Muscle of back (tissue), 10 donors: ENCODE measurements around the gene ZNF829. TPM values are rescaled to one million over a fixed set of nuclear protein-coding genes. Genes with fewer than 3 reads are reported as not detected.

Experiments
- polyA plus RNA-seq, 10 donors: library from polyadenylated mRNA; unstranded; fragments of 120-200 nt; gene quantifications; one replicate each; pipeline ENCODE4 v1.2.1, GENCODE V29; 2013; ENCODE audit not compliant: insufficient read length in 10 of 10

Gene ZNF829
- polyA plus RNA-seq, 10 donors = 3.8 to 6.4 (median 4.4) TPM

Other genes starting within 250 kb of the ZNF829 start
- gene ZNF461, start 249.5 kb downstream of the ZNF829 start, polyA plus RNA-seq = 10 to 100 TPM in 3 of 10 donors, 1 to 10 TPM in 7; 5.5 to 11.8 (median 8.4) TPM
- gene ZNF567, start 228.7 kb downstream of the ZNF829 start, polyA plus RNA-seq = 10 to 100 TPM in 1 of 10 donors, 1 to 10 TPM in 9; 6.9 to 10.8 (median 8.5) TPM
- gene ZNF850, start 143.5 kb downstream of the ZNF829 start, polyA plus RNA-seq = 1 to 10 TPM in 9 of 10 donors, under 1 TPM in 1; 0.89 to 2.6 (median 1.6) TPM
- gene ZNF790, start 77.9 kb downstream of the ZNF829 start, polyA plus RNA-seq = 10 to 100 TPM in 1 of 10 donors, 1 to 10 TPM in 9; 6.1 to 10.5 (median 7.8) TPM
- gene ZNF345, start 65.4 kb downstream of the ZNF829 start, polyA plus RNA-seq = 10 to 100 TPM in 1 of 10 donors, 1 to 10 TPM in 9; 4.2 to 10.1 (median 6.3) TPM
- 10 to 100 TPM; 27.0 to 49.4 (median 32.3) TPM for gene ZNF568, start within 50 bp of the ZNF829 start, polyA plus RNA-seq
- gene ZNF420, start 162.1 kb upstream of the ZNF829 start, polyA plus RNA-seq = 10 to 100 TPM; 10.9 to 15.2 (median 12.6) TPM